ENCODE results near the gene ASB3.
"Not testable (repeated sequence)": the region's sequence is repeated elsewhere in the genome, so short reads cannot be mapped to it uniquely, and the experiment has no call there.

ASB3 gene

GRCh38 chr2:53786705-53787613, at the start of gene ASB3, which contains the start of gene ERLEC1:
Gene ASB3 (minus strand): TSS chr2:53786953. CDS start chr2:53765572, 21,381 bp downstream.
Gene ERLEC1 (plus strand): TSS chr2:53787044. CDS start chr2:53787211, 167 bp downstream.
- peak; percentile 77 for DNase-seq (ENCODE audit: low read depth)

GRCh38 chr2:53829980-53830290, 43.2 kb upstream of the ASB3 start:
- DNase-seq (ENCODE audit: low read depth) = not testable (repeated sequence)

DNA sequence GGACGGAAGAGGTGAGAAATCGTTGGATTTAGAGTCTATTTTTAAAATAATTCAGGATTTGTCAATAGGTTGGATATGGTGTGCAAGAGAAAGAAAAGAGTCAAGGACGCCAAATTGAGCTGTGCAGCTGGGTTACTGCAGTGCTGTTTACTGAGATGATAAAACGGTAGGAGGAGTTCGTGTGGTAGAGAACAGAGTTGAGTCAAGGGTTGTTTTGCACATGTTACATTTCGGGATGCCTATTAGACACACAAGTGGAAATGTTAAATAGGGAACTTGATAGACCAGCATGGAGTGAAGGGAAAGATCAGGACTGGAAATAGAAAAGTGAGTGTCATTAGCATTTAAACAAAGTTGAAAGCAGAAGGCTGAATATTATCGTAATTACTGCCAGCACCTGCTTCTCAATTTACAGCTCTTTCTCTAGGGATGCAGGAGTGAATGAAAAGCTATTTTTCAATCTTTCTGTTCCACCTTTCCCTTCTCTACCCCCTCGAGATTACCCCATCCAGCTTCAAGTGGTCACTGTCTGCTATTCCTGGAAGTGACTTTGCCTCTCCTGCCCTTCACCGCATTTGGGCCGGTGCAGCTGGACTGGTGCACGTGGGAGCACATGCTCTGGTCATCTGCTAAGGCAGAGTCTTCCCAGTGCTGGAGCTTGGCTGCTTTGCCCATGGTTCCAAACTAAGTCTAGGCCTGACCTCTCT, 42.7 kb upstream of the ASB3 start:
- DNase-seq (ENCODE audit: low read depth) = no peak

GRCh38 chr2:53828331-53828730, 41.6 kb upstream of the ASB3 start:
- DNase-seq (ENCODE audit: low read depth) = no peak

DNA sequence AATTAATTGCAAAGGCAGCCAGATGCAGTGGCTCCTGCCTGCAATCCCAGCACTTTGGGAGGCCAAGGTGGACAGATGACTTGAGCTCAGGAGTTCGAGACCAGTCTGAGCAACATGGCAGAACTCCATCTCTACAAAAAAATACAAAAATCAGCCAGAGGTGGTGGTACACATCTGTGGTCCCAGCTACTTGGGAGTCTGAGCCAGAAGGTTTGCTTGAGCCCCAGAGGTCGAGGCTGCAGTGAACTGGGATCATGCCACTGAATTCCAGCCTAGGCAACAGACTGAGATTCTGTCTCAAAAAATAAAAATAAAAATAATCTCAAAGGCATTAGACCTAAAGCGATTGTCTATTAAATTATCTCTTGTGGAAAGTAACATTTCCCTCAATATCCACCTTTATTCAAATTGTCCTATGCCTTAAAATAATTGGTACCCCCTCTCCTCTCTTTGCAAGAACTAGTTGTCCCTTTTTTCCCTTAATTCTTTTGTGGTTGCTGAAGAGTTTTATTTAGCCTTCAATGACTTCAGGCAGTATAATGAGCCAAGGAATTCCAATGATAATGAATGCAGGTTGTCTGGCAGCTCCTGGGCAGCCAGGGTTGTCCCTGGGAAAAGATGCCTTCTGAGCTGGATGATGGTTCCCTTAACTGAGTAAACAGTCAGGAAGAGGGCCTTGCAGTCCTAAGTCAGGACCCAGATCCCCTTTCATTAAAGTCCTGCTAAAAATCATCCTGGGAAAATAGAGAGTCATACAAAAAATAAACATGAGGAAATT, 40.8 kb upstream of the ASB3 start:
- no peak for DNase-seq (ENCODE audit: low read depth)

DNA sequence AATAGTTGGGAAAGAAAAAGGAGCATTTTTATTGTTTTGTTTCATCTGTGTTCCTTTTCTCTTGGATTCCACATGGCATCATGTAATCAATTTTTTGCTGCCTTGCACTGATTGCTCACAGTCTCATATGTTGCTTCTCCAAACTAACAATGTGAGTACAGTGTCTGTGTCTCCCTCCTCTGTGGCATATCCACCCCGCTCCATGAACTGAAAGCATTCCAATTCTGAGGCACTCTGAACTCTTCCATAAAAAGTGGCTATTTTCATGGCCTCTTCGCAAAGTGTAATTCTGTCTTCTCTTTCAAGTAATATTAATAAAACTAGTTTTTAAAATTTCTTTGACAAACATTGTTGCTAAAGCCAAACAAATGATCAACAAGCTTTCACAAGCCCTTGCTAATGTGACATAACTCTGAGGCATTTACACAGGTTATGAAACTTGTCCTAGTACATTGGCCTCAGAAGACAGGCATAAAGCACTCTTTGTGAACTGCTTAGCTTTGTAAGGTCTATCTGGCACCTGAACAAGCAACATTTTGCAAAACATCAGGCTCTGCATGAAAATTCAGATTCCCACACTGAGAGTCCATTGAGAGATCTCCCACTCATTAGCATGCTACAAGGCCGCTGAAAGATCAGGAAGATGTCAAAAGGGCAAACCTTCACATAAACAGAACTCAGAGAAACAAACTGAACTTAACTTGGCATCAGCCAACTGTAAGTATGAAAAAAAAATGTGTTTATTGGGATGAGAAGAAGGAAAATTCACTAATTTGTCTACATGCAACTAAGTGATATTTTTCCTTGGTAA, 40.0 kb upstream of the ASB3 start:
- no peak for DNase-seq (ENCODE audit: low read depth)

- DNase-seq (ENCODE audit: low read depth) = no peak
Observed at GRCh38 chr2:53826030-53826410, 39.3 kb upstream of the ASB3 start.

DNA sequence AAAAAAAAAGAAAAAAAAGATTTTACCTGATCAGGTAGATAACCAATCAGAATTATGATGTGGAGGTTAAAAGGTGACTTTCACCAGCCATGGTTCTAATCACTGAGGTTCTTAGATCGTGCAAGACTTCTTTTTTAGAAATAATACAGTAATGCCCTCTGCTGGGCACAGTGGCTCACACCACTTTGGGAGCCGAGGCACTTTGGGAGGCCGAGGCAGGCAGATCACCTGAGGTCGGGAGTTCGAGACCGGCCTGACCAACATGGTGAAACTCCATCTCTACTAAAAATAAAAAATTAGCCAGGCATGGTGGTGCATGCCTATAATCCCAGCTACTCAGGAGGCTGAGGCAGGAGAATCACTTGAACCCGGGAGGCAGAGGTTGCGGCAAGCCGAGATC, 36.9 kb upstream of the ASB3 start:
- DNase-seq (ENCODE audit: low read depth) = not testable (repeated sequence)

DNA sequence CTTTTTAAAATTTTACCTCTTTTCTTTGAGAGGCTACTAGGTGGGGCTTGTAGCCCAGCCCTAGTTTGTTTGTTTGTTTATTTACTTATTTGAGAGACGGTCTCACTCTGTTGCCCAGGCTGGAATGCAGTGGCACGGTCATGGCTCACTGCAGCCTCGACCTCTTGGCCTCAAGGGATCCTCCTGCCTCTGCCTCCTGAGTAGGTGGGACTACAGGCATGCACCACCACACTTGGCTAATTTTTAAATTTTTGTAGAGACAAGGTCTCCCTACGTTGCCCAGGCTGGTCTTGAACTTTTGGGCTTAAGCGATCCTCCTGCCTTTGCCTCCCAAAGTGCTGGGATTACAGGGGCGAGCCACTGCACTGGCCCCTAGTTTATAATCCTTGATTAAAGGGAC, 35.1 kb upstream of the ASB3 start:
- no peak for DNase-seq (ENCODE audit: low read depth)

- no peak for DNase-seq (ENCODE audit: low read depth)
Observed at GRCh38 chr2:53820711-53821110, 34.0 kb upstream of the ASB3 start.

GRCh38 chr2:53820048-53820447, 33.3 kb upstream of the ASB3 start:
- DNase-seq (ENCODE audit: low read depth) = no peak

- no peak for DNase-seq (ENCODE audit: low read depth)
Observed at GRCh38 chr2:53819634-53820033, 32.9 kb upstream of the ASB3 start.

DNA sequence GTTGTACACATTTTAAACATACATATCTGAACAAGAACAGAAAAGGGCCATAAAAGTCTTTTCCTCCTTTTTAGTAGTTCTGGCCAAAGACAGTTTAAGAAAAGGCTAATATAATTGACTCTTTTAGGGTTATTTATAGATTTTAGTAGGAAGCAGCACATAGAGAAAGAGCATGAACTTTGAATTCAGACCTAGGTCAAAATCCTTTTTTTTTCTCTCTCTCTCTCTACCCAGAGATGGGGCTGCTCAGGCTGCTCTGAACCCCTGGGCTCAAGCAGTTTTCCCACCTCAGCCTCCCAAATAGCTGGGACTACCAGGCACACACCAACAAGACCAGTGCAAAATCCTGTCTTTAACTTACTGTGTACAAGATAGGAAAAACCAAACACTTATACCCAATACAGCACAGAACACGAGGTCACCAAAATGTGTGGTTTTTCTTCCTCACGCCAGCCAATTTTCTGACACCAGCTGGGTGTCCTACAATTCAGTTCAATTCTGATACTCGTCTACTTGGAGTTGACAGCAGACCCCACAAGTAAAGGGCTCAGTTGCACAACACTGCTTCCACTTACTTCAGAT, 32.2 kb upstream of the ASB3 start:
- no peak for DNase-seq (ENCODE audit: low read depth)

GRCh38 chr2:53813151-53813550, 26.4 kb upstream of the ASB3 start:
- DNase-seq (ENCODE audit: low read depth) = no peak

DNA sequence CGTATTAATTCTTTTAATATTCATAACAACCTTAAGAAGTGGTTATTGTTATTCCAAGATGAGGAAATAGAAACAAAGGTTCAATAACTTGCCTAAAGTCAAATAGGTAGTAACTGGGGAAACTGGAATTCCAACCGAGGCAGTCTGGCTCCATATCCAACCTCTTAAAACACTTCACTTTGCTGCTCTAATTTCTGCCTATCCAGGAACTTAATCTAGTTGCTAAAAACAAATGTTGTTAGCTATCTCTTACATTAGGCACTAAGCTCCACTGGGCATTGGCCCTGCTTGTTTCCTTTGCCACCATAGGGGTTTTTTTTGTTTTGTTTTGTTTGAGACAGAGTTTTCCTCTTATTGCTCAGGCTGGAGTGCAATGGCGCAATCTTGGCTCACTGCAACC, 24.8 kb upstream of the ASB3 start:
- DNase-seq (ENCODE audit: low read depth) = no peak

DNA sequence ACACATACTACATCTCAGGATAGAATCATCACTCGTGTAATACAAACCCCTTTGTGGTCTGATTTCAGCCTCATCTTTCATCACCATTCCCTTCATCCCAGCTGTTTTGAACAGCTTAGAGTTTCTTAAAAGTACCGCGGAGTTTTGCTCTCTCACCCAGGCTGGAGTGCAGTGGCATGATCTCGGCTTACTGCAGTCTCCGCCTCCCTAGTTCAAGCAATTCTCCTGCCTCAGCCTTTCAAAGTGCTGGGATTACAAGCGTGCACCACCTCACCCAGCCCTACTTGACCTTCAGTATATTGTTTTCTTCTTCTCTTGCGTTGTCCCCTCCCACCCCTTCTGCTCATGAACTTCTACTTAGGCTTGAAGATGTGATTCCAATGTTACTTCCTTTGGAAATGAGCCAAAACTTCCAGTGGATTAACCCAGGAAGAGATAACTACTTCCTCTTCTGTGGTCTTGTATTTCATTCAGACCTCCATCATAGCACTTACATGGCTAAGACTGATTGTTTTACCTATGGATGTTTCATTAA, 15.9 kb upstream of the ASB3 start:
- DNase-seq (ENCODE audit: low read depth) = no peak

GRCh38 chr2:53801547-53801946, 14.8 kb upstream of the ASB3 start:
- DNase-seq (ENCODE audit: low read depth) = no peak

DNA sequence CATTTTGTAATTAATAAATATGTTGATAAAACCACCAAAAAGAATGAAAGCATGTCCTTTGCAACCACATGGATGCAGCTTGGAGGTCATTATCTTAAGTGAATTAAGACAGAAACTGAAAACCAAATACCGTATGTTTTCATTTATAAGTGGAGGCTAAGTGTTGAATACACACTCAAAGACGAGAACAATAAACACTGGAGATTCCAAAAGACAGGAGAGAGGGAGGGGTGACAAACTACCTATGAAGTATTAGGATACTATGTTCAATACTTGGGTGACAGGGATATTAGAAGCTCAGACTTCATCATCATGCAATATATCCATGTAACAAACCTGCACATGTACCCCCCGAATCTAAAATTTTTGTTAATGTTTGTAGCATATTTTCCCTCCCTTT, 7.1 kb upstream of the ASB3 start:
- DNase-seq (ENCODE audit: low read depth) = no peak

DNA sequence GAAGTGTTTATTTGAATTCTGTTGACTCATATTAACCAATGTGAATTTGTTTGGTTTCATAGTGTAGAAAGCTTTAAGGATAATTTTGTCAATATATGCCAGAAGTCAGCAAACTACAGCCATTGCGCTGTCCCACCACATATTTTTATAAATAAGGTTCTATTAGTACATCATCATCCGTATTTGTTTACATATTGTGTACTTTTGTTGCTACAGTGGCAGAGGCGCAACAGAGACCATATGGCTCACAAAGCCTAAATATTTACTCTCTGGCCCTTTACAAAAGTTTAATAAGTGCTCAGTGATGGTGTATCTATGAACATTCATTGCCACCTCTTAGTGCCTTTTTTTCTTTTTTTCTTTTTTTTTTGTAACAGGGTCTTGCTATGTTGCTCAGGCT, 6.5 kb upstream of the ASB3 start:
- no peak for DNase-seq (ENCODE audit: low read depth)

GRCh38 chr2:53787614-53788289, 999 bp upstream of the ASB3 start:
- DNase-seq (ENCODE audit: low read depth) = no peak

DNA sequence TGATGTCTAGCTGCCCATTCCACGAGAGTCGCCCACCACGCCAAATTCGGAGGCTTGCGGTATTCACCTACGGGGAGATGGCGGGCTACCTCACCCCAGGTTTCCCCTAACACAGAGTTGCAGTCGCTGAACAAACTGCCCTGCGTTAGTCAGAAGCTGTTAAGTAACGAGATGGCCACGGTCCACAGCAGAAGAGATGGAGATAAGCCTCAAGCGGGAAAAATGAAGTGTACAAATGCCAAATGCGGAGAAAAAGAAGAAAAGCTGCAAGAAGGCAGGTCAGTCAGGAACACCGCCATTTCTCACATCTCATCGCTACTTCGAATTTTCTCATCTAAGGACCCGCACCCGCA, 425 bp downstream of the ASB3 start:
- DNase-seq (ENCODE audit: low read depth) = no peak
